Hepatocyte (in vitro differentiated cells): Measurements from ENCODE around the gene ITGAD.

Experiments
- EZH2 ChIP-seq: fragments of 200-600 bp; sonication (generic); IDR thresholded peaks from 2 replicates; pipeline ENCODE4 v1.6.1; 2016; ENCODE audit warnings: antibody characterized with exemption, mild to moderate bottlenecking, borderline replicate concordance
- TF ChIP-seq, protein P1 (sequence below): fragments of 200-600 bp; sonication (generic); IDR thresholded peaks from 2 replicates; pipeline ENCODE4 v1.5.1; 2016; ENCODE audit warnings: antibody characterized with exemption, mild to moderate bottlenecking; ENCODE audit not compliant: poor library complexity

DNA sequence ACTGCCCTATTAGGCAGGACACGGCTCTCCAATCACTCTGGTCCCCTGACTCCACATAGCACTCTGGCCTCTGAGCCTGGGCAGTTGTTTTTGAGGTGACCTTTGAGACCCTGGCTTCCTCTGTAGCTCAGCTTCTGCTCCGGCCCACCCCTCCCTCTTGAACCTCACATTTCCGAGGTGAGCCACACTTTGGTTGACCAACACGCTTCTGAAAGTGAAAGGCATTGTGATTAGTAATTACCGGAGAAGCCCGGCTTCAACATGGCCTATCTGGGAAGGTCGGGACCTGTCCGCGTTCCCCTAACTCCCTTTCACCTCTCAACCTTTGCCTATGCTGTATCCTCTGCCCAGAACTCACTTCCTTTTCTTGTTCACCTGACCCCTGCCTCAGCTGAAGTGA is 48.4 kb upstream of the ITGAD start:
- TF ChIP-seq, protein P1, sequence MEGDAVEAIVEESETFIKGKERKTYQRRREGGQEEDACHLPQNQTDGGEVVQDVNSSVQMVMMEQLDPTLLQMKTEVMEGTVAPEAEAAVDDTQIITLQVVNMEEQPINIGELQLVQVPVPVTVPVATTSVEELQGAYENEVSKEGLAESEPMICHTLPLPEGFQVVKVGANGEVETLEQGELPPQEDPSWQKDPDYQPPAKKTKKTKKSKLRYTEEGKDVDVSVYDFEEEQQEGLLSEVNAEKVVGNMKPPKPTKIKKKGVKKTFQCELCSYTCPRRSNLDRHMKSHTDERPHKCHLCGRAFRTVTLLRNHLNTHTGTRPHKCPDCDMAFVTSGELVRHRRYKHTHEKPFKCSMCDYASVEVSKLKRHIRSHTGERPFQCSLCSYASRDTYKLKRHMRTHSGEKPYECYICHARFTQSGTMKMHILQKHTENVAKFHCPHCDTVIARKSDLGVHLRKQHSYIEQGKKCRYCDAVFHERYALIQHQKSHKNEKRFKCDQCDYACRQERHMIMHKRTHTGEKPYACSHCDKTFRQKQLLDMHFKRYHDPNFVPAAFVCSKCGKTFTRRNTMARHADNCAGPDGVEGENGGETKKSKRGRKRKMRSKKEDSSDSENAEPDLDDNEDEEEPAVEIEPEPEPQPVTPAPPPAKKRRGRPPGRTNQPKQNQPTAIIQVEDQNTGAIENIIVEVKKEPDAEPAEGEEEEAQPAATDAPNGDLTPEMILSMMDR: no peak
- TF ChIP-seq EZH2: no peak
